GM21619 (cell line): ENCODE data around the gene RNF151.
A peak's percentile ranks its signal among the peaks of the same experiment; 100 is the strongest.
"Not testable (repeated sequence)": the region's sequence is repeated elsewhere in the genome, so short reads cannot be mapped to it uniquely, and the experiment has no call there.

Source experiments
- ATAC-seq: cut with Tn5 transposase; IDR thresholded peaks from one replicate; pipeline ENCODE4 v1.9.1; 2021; ENCODE audit not compliant: unreplicated experiment

The RNF151 gene

DNA sequence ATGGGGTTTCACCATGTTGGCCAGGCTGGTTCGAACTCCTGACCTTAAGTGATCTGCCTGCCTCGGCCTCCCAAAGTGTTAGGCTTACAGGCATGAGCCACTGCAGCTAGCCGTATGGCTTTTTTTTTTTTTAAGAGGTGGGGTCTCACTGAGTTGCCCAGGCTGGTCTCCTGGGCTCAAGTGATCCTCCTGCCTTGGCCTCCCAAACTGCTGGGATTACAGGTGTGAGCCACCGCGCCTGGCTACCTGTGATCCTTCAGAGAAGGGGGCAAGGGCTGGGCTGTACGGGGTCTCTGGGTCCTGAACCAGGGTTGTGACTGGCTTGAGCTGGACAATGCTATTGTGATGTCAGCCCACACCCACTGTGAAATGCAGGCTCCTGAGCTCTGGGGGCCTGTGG, at the start of gene RNF151:
Gene RNF151, plus strand, starts transcription at position 397 of the 400 bp plus-strand sequence. CDS start 26 bp downstream, outside the sequence.
- no peak for ATAC-seq

- ATAC-seq: no peak
These were observed 49.5 kb upstream of the RNF151 start for GRCh38 chr16:1917056-1917664.

DNA sequence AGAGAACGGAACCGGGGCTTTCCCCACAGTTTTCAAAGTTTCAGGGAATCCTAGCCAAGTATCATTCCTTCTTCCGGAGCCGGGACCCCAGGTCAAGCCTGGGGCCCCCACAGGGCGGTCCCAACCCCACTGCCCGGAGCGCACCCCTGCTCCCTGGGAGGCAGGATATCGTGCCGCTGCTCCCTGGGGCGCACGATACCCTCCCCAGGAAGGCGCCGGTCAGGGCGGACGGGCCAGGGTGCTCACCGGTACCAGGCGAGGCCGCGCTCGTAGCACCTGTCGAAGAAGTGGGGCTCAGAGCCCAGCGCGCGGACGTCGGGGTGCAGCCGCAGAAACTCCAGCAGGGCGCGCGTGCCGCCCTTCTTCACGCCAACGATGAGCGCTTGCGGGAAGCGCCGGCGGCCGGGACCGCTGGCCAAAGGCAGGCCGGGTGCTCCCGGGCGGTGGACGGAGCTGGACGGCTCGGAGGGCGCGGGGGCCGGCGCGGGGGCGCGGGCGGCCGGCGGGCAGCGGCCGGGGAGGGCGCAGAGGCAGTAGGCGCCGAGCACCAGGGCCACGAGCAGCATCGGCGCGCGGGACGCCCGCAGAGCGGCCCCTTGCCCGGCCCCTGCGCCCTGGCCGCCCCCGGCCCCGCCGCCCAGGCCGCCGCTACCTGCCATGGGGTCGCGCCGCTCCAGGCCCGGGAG, 48.8 kb upstream of the RNF151 start:
- ATAC-seq: no peak

GRCh38 chr16:1918351-1919326, 48.0 kb upstream of the RNF151 start, which contains the start of gene HS3ST6:
HS3ST6 (minus strand) TSS chr16:1918415; CDS start chr16:1918323, 92 bp downstream.
- no peak for ATAC-seq

- ATAC-seq: no peak
These were observed 47.2 kb upstream of the RNF151 start for GRCh38 chr16:1919327-1919998.

- not testable (repeated sequence) for ATAC-seq
These were observed 46.5 kb upstream of the RNF151 start for GRCh38 chr16:1920122-1920521.

- no peak for ATAC-seq
These were observed 45.9 kb upstream of the RNF151 start for GRCh38 chr16:1920727-1921171.

- no peak for ATAC-seq
These were observed 44.3 kb upstream of the RNF151 start for GRCh38 chr16:1922357-1922756.

DNA sequence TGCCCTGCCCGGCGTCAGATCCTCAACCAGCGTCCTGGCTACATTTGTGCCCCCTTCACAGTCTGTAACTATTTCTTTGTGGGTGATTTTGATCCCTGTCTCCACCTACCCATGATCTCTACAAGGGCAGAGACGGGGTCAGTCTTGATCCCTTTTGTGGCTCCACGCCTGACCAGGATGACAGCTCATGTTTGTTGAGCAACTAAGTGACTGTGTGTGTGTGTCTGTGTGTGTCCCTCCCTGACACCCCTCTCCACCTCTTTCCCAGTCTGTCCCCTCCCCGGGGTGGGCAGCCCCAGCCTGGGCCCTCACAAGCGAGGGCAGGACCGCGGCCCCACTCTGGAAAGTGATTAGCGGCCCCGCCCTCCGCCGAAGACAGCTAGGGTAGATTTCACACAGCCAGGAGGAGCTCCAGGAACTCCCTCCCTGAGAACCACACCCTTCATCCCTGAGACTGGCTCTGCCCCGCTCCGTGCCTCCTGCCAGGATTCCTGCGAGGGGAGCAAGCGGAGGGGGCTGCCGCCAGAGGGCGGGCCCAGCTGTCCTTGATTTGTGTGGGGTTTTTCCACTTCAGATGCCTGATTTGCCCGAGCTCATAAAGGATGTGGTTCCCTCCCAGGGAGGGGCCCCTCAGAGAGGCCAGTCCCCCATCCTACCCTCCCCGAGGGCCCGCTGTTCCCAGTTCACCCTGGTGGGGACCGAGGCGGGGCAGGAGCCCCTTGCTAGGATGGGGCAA, 43.2 kb upstream of the RNF151 start:
- no peak for ATAC-seq

GRCh38 chr16:1924095-1924494, 42.6 kb upstream of the RNF151 start:
- ATAC-seq: no peak

- no peak for ATAC-seq
These were observed 40.4 kb upstream of the RNF151 start for GRCh38 chr16:1926271-1926670.

DNA sequence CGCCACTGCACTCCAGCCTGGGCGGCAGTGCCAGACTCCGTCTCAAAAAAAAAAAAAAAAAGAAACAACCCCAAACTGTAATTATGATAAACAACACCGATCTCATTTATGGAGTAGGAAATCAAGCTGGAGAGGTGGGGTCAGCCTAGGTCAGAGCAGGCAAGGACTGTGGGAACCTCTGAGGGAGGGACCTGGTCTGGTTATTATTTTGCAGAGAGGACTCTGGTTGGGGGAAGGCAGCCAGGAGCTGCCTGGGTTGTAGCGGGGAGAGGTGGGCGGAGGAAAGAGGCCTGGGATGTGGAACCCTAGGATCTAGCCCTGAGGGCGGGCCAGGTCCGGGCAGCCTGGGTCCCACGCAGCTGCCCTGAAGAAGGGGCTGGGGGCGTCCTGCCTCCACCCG, 37.6 kb upstream of the RNF151 start:
- ATAC-seq: peak; percentile 12

DNA sequence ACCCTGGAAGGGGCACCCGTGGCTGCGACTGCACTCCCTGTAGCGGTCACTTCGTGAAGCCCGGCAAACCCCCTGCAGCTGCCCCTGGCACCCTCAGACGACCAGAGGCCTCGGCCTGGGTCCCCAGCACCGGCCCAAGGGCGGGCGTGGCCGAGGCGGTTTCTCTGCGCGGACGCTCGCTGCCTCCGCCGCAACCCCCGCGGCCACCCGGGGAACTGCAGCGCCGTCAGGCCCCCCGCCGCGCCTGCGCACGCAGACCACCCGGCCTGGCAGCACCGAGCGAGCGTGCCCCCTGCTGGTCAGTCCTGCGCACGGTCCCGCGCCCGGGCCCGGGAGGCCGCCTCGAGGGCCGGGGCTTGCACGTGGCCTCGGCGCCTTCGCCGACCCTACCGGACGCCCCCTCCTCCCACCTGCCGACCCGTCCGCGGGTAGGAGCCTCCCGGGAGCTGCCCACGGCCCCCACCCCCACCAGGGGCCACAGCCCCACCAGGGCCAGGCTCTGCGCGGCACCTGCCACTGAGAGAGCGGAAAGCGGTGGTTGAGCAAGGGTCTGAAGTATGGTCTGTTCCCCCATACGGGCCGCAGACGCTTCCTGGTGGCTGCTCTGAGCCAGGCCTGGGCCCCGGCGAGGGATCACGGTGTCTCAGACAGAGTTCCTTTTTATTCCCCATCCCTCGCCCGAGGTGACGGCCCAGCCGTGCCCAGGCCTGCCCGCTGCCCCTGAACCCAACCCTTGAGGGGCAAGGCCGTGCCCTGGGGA, 36.9 kb upstream of the RNF151 start:
- peak; percentile 79 for ATAC-seq

- ATAC-seq: no peak
These were observed 36.3 kb upstream of the RNF151 start for GRCh38 chr16:1930338-1930720.

DNA sequence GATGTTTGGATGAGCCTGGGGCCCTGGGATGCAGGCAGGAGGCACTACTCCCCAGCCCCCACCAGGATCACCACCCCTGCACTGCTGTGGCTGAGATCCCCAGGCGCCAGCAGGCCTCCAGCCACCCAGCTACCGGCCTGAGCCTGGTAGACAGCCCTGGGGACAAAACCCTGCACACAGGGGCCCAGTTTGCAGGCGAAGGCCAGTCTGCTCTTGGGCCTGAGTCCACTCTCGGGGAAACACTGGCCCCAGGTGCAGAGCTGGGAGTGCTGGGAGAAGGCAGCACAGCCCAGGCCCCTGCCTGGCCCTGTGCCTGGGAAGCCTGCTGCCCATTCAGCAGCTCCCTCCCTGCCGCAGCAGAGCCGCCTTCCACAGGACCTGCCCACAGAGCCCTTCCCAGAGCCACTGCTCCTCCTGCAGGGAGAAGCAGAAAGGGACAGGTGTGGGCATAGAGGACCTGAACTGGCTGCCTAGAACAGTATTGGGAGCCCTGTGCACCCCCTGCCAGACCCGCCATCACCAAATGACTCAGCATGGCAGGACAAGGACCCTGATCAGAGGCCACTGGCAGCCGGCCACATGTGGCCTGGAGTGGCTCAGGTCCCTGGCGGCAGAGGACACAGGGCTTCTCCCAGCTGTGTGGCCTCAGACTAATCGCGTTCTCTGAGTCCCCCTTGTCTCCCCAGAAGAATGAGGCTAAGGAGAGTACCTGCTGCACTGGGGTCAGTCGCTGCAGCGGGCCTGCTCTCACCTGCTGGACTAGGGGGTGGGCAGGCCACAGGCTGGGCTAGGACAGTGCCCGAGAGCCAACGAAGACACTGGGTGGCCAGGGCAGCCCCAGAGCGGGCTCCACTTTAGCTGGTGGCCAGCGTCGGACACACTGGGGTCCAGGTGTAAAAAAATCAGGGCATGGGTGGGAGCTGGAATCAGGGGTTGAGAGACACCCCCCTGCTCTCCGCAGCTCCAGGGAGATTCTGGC, 34.3 kb upstream of the RNF151 start:
- no peak for ATAC-seq

DNA sequence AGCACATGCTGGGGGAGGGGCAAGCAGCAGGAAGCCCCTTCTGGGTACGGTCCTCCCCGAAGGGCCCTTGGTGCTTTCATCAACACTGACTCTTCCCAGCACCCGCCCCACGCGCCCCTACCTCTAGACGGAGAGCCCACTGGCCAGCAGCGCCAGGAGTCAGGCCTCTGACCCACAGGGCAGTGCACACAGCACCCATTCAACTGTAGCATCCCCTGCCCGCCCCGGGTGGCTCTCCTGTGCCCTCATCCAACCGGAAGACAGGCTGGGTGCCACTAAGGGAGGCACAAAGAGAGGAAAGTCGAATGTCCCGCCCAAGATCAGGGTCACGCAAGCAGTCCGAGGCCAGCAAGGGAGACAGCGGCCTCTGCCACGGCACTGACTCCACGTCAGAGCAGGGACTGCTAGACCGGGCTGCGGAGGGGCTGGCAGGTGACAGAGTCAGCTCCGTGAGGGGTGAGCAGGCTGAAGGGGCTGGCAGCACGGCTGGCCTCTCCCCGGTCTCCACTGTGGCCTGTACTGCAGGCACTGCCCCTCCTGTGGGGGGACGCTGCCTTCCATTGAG, 33.5 kb upstream of the RNF151 start:
- ATAC-seq: no peak

DNA sequence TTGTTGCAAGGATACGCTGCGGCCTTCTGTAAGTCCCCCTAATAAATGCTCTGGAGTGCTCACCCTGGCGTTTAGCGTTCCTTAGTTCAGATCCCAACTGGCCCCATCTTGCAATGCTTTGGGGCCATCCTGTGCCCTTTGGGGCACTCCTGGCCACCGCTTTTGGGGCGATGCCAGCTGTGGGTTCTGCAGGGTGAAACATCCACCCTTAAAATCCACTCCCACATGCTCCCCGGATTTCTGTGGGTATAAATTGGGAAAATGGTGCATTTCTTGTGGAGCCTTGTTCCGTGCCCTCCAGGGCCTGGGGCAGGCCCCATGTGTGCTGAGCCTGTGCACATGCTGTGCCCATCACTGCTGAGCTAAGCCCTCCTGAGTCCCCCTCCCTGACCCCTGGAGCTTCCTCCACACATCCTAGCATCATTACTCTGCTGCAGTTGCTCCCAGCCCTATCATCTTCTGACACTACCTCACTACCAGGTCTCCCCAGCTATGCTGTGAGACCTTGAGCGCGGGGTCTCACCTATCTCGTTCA, 29.6 kb upstream of the RNF151 start:
- ATAC-seq: no peak

- ATAC-seq: no peak
These were observed 28.3 kb upstream of the RNF151 start for GRCh38 chr16:1938316-1938715.
